ENCODE measurements around the gene LDHD.

Gene LDHD

GRCh38 chr16:75085556-75085955 lies 31.0 kb downstream of the LDHD start:
- no peak overlapping the region for H3K4me3 ChIP-seq (ENCODE audit: low read length)
- no peak overlapping the region for H3K27ac ChIP-seq (ENCODE audit: low read length)
- no peaks in the 10 kb centered on the region for H3K79me2 ChIP-seq (ENCODE audit: low read length)
- DNase-seq, result no peak
- H3K4me2 ChIP-seq (ENCODE audit: low read depth, low read length), result no peak overlapping the region
- no peak overlapping the region for H3K9ac ChIP-seq (ENCODE audit: low read length)
- no peaks in the 10 kb centered on the region for H3K9me3 ChIP-seq (replicated peaks; ENCODE audit: insufficient read depth, low read length)
- TF ChIP-seq EZH2phosphoT487 (IDR thresholded peaks at IDR 0.05; ENCODE audit: low read length) (no peak), CTCF (IDR thresholded peaks at IDR 0.05; ENCODE audit: low read length) (no peak), EZH2 (optimal IDR thresholded peaks at IDR 0.05; ENCODE audit: low read depth, low read length) (no peak)
- H4K20me1 ChIP-seq (ENCODE audit: insufficient read depth, low read length), result no peaks in the 10 kb centered on the region
- H3K4me1 ChIP-seq (ENCODE audit: low read length), result no peaks in the 10 kb centered on the region
- H3F3A ChIP-seq (ENCODE audit: insufficient read depth, low read length), result no peaks in the 10 kb centered on the region
- H3K27me3 ChIP-seq (replicated peaks; ENCODE audit: insufficient read depth, low read length), result no peaks in the 10 kb centered on the region
- no peaks in the 10 kb centered on the region for H3K9me2 ChIP-seq (replicated peaks; ENCODE audit: insufficient read depth, low read length)
- H2AFZ ChIP-seq (ENCODE audit: low read length), result no peak overlapping the region
- H3K36me3 ChIP-seq (replicated peaks; ENCODE audit: insufficient read depth, low read length), result no peaks in the 10 kb centered on the region

- Histone ChIP-seq H3K9me2 (replicated peaks; ENCODE audit: insufficient read depth, low read length) (no peaks in the 10 kb centered on the region), H3K4me1 (ENCODE audit: low read length) (no peaks in the 10 kb centered on the region), H3K4me2 (ENCODE audit: low read depth, low read length) (no peak overlapping the region), H4K20me1 (ENCODE audit: insufficient read depth, low read length) (no peaks in the 10 kb centered on the region), H3K9ac (ENCODE audit: low read length) (no peak overlapping the region), H3K9me3 (replicated peaks; ENCODE audit: insufficient read depth, low read length) (no peaks in the 10 kb centered on the region), H3K27ac (ENCODE audit: low read length) (no peak overlapping the region), H3F3A (ENCODE audit: insufficient read depth, low read length) (no peaks in the 10 kb centered on the region), H3K79me2 (ENCODE audit: low read length) (no peaks in the 10 kb centered on the region), H3K27me3 (replicated peaks; ENCODE audit: insufficient read depth, low read length) (no peaks in the 10 kb centered on the region), H2AFZ (ENCODE audit: low read length) (no peak overlapping the region), H3K36me3 (replicated peaks; ENCODE audit: insufficient read depth, low read length) (no peaks in the 10 kb centered on the region), H3K4me3 (ENCODE audit: low read length) (no peak overlapping the region)
- no peak for DNase-seq
- TF ChIP-seq EZH2 (optimal IDR thresholded peaks at IDR 0.05; ENCODE audit: low read depth, low read length) (no peak), CTCF (IDR thresholded peaks at IDR 0.05; ENCODE audit: low read length) (no peak), EZH2phosphoT487 (IDR thresholded peaks at IDR 0.05; ENCODE audit: low read length) (no peak)
Observed at GRCh38 chr16:75083813-75084212, 32.8 kb downstream of the LDHD start.

GRCh38 chr16:75081179-75081859 lies 35.3 kb downstream of the LDHD start:
- H3K9me3 ChIP-seq (replicated peaks; ENCODE audit: insufficient read depth, low read length), result no peaks in the 10 kb centered on the region
- 0 out of 2 replicates have a peak, but pooled peaks cover under 1% of the 10 kb centered on the region for H3K4me1 ChIP-seq (ENCODE audit: low read length)
- no peaks in the 10 kb centered on the region for H3K27me3 ChIP-seq (replicated peaks; ENCODE audit: insufficient read depth, low read length)
- H3K36me3 ChIP-seq (replicated peaks; ENCODE audit: insufficient read depth, low read length), result no peaks in the 10 kb centered on the region
- no peak for DNase-seq
- no peak overlapping the region for H3K27ac ChIP-seq (ENCODE audit: low read length)
- TF ChIP-seq EZH2phosphoT487 (IDR thresholded peaks at IDR 0.05; ENCODE audit: low read length) (no peak), CTCF (IDR thresholded peaks at IDR 0.05; ENCODE audit: low read length) (no peak), EZH2 (optimal IDR thresholded peaks at IDR 0.05; ENCODE audit: low read depth, low read length) (no peak)
- no peak overlapping the region for H3K4me2 ChIP-seq (ENCODE audit: low read depth, low read length)
- H3K9me2 ChIP-seq (replicated peaks; ENCODE audit: insufficient read depth, low read length), result no peaks in the 10 kb centered on the region
- H3K9ac ChIP-seq (ENCODE audit: low read length), result no peak overlapping the region
- no peaks in the 10 kb centered on the region for H3F3A ChIP-seq (ENCODE audit: insufficient read depth, low read length)
- H3K4me3 ChIP-seq (ENCODE audit: low read length), result no peak overlapping the region
- no peaks in the 10 kb centered on the region for H3K79me2 ChIP-seq (ENCODE audit: low read length)
- no peak overlapping the region for H2AFZ ChIP-seq (ENCODE audit: low read length)
- H4K20me1 ChIP-seq (ENCODE audit: insufficient read depth, low read length), result no peaks in the 10 kb centered on the region

Data from MM.1S (cell line).